ENCODE measurements around the gene FATE1.

Gene FATE1

DNA sequence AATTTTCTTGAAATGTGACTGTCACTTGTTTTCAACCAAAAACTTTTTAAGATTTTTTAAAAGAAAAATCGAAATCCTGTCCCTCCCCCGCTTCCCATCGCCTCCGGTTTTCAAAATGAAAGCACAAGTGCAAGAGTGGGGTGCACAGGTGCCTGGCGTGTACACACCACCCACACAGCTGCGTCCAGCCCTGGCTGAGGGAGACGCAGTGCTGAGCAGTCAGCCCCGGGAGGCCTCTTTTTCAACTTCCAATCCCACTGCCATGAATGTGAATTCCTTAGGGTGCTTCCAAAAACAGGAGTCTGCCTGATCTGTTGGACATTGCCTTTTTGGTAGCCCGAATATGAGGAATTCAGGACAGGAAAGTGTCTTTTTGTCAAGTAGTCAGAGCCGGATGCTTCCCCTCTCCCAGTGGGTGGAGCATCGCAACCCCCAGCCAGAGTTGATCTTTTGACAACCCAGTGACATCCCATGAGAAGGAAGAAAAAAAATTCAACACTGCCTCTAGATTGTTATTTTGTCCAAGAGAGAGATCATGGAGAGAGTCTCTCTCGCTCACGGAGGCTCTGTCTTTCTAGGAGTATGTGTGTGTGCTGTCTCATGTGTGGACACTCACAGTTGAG is 11.7 kb upstream of the FATE1 start:
- DNase-seq: no peak

DNA sequence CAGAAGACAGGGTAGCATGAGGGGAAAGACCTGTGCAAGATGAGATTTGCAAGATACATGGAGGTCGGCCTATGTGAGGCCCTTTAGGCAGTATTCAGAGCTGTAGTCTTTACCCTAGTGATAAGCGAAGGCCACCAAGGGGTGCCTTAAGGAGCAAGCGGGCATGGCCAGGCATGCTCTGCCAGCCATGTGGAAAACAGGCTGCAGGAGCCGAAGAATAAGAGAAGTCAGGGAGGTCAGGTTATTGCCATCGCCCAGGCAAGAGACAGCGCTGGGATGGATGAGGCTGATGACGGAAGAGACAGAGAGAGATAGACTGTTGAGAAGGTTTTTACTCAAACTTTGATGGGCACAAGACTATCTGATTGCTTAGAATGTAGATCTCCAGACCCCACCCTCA is 7.0 kb upstream of the FATE1 start:
- no peak for DNase-seq

GRCh38 chrX:151710457-151710856 is 5.4 kb upstream of the FATE1 start:
- no peak for DNase-seq

- DNase-seq: no peak
Measured at GRCh38 chrX:151711154-151711553, 4.7 kb upstream of the FATE1 start.

GRCh38 chrX:151711787-151712186 is 4.0 kb upstream of the FATE1 start:
- DNase-seq: no peak

GRCh38 chrX:151712253-151712652 is 3.6 kb upstream of the FATE1 start:
- no peak for DNase-seq

GRCh38 chrX:151713849-151714248 is 2.0 kb upstream of the FATE1 start:
- no peak for DNase-seq

DNA sequence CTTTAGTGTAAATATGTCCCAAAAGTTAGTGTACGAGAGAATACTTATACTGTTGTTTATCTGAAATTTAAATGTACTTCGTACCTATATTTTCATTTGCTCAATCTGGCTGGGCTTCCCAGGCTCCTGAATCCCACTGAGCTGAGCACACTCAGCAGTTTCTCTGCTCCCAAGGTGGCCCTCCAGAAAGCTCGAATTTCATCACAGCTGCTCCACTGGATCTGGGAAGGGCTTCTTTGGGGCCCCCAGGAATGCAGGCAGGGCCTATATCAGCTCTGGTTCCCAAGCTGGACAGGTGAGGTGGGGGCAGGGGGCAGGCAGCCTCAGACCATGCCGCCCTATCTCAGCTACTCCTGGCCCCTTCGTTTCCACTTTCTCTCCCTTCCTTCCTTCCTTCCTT is 1.5 kb upstream of the FATE1 start:
- no peak for DNase-seq

DNA sequence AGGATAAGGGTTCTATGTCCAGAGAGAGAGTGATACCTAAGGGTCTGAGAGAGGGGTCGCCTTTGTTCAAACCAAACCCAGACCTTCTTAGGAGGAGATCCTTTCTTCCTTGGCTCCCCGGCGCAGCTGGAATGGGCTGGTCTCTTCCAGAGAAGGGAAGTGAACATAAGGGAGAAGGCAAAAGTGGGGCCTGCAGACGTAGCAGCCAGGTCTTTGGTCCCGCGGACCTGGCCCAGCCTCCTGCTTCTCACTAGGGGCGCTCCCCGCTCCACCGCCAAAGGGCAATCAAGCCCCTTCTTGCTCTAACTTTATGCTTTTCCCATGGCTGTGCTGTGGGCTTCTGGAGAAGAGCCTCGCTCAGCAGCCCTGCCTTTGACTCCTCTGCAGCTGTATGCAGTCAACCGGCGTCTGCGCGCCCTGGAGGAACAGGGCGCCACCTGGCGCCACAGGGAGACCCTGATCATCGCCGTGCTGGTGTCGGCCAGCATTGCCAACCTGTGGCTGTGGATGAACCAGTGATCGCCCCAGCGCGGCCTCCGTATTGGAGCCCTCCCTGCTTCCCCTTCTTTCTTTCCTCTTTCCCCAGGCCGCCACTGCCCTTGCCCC is 6.5 kb downstream of the FATE1 start:
- no peak for DNase-seq

- DNase-seq: no peak
Measured at GRCh38 chrX:151723156-151723760, 7.4 kb downstream of the FATE1 start.

DNA sequence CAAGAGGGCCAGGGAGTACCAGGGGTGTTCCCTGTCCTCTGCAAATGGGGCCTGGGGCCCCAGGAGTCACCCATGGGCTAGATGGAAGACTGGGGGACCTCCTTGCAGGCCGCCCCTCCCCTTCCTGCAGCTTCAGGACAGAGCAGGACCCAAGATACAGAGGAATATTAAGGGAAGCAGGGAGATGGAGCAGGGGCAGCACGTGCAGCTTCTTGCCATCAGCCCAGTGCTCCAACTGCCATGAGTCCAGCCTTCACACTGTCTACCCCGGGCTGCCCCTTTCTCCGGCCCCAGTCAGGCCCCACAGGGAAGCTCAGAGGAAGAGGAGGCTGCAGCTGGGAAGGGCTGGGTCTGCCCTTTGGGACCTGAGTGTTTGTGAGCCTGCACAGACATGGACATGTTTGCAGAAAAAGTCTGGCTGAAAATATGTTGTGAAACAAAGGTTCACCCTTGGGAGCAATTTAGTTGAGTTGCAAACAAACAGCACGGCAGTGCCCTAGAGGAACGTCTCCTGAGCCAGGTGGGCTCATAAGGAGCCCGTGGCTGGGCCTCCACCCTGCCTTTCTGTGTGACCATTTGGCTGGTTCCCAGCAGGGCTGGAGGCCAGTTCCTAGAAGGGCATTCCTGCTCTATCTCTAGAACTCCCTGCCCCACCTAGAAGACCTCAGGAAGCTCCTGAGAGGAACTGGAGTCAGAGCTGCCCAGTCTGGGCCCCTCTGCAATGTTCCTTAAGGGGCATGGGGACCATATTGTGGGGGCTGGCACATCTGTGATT is 8.9 kb downstream of the FATE1 start:
- DNase-seq: no peak

DNA sequence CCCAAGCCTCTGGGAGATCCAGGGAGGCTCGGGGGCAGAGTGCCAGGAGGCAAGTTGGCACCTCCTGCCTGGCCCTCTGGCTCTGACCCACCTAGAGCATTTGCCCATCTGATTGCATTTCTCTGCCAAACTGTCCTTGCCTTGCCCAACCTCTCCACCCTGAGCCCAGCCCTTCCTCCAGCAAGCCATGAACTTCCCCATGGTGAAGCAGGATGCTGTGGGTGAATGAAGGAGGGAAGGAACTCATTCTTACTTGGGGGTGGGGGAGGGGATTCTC is 9.4 kb downstream of the FATE1 start:
- no peak for DNase-seq

DNA sequence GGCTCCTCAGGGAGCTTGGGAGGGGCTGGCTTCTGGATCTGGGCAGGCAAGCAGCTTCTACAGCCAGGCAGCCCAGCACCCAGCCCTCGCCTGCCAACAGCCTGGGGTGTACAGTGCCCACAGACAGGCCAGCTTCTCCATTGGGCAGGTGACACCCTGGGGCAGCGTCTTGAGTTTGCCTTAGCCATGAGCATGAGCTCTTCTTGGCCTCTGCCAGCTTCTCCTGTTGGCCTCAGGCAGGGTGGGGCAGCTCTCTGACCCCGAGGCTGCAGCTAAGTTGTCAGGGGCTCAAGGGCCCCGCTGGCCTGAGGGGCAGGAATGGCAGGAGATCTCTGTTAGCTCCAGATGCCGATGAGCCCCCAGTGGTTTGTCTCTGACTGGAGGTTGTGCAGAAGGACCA is 10.9 kb downstream of the FATE1 start:
- no peak for DNase-seq

- DNase-seq: no peak
Measured at GRCh38 chrX:151727346-151727745, 11.5 kb downstream of the FATE1 start.

- no peak for DNase-seq
Measured at GRCh38 chrX:151729056-151729725, 13.4 kb downstream of the FATE1 start.

GRCh38 chrX:151734446-151734845 is 18.6 kb downstream of the FATE1 start, which contains the start of gene CNGA2:
CNGA2 (plus strand) TSS chrX:151734746; CDS start chrX:151738484, 3,738 bp downstream.
- no peak for DNase-seq

- no peak for DNase-seq
Measured at GRCh38 chrX:151735219-151735618, 19.4 kb downstream of the FATE1 start.

- no peak for DNase-seq
Measured at GRCh38 chrX:151736685-151737084, 20.9 kb downstream of the FATE1 start.

DNA sequence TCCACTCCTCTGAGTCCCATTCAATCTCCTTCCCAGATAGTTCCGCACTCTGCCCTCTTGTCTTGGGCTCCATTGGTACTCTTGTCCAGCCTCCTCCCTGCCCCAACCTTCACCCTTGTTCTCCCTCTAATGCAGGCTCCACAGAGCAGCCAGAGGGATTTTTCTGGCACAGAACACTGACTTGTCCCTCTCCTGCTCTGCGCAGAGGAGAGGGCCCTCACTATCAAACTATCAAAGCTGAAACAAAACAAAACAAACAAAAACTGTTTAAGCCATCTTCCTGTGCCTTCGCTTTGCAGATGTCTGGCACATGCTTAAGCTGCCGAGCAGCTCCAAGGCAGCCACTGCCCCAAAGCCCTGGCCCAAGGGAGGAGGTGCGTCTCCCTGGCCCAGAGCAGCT is 21.7 kb downstream of the FATE1 start:
- DNase-seq: no peak

GRCh38 chrX:151738751-151739150 is 22.9 kb downstream of the FATE1 start:
- no peak for DNase-seq

- no peak for DNase-seq
Measured at GRCh38 chrX:151741606-151742005, 25.8 kb downstream of the FATE1 start.

DNA sequence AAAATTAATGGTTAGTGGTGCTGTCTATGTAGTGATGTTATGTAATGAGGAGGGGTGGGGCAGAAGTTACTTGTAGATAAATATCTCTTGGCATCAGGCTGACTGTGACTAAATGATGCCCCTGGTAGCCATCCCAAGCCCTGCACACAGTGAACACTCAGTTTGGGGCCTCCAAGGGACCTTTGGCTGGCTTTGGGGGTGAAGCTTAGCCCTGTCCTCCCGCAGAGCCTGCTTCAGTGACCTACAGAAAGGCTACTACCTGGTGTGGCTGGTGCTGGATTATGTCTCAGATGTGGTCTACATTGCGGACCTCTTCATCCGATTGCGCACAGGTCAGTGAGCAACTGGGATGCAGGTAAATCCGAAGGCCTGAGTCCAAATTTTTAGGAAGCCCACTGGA is 26.5 kb downstream of the FATE1 start:
- DNase-seq: no peak

GRCh38 chrX:151743651-151744470 is 28.0 kb downstream of the FATE1 start:
- DNase-seq: no peak

Data from CD4-positive, alpha-beta T cell treated with Interleukin-17A for 4 hours (primary cell).